Neural cell (in vitro differentiated cells): ENCODE measurements around the gene SSTR4.

Source experiments
- CTCF ChIP-seq: fragments of 450-650 bp; IDR thresholded peaks from 2 replicates; pipeline ENCODE4 v1.5.1; 2014; ENCODE audit warnings: antibody characterized with exemption, mild to moderate bottlenecking, moderate library complexity; ENCODE audit not compliant: poor library complexity, severe bottlenecking
- EP300 ChIP-seq: fragments of 450-650 bp; conservative IDR thresholded peaks from 2 replicates; pipeline ENCODE4 v1.6.1; 2014; ENCODE audit warnings: antibody characterized with exemption, mild to moderate bottlenecking, moderate library complexity; ENCODE audit not compliant: poor library complexity, severe bottlenecking
- EZH2 ChIP-seq: fragments of 200-600, 300-800 bp; shearing (Covaris generic), sonication (generic); IDR thresholded peaks from 2 replicates; pipeline ENCODE4 v1.6.1; 2014; ENCODE audit warnings: antibody characterized with exemption, low read length, borderline replicate concordance, mild to moderate bottlenecking; ENCODE audit not compliant: insufficient read depth, poor library complexity, severe bottlenecking
- MXI1 ChIP-seq: fragments of 450-650 bp; conservative IDR thresholded peaks from 2 replicates; pipeline ENCODE4 v1.6.1; 2014; ENCODE audit warnings: antibody characterized with exemption, mild to moderate bottlenecking; ENCODE audit not compliant: poor library complexity, severe bottlenecking
- POLR2AphosphoS5 ChIP-seq: IDR thresholded peaks from 2 replicates; pipeline ENCODE4 v1.6.1; 2012
- RAD21 ChIP-seq: fragments of 450-650 bp; conservative IDR thresholded peaks from 2 replicates; pipeline ENCODE4 v1.6.1; 2014; ENCODE audit warnings: antibody characterized with exemption, mild to moderate bottlenecking, moderate library complexity
- REST ChIP-seq: IDR thresholded peaks from 2 replicates; pipeline ENCODE4 v1.6.1; 2012; ENCODE audit warnings: borderline replicate concordance
- SMC3 ChIP-seq: fragments of 450-650 bp; conservative IDR thresholded peaks from 2 replicates; pipeline ENCODE4 v1.6.1; 2014; ENCODE audit warnings: antibody characterized with exemption, mild to moderate bottlenecking, moderate library complexity; ENCODE audit not compliant: poor library complexity
- TAF1 ChIP-seq: IDR thresholded peaks from 2 replicates; pipeline ENCODE4 v1.6.1; 2012; ENCODE audit warnings: low read depth

- TF ChIP-seq CTCF (no peak), POLR2AphosphoS5 (no peak), REST (no peak), EZH2 (no peak), EP300 (no peak), MXI1 (no peak), RAD21 (no peak), TAF1 (no peak), SMC3 (no peak)
These were observed 13.2 kb upstream of the SSTR4 start for GRCh38 chr20:23021951-23022350.
